Measurements from ENCODE around the gene INCA1.

- TF ChIP-seq POLR2A (IDR thresholded peaks at IDR 0.05; ENCODE audit: low read length) (no peak), GATA1 (IDR thresholded peaks at IDR 0.05; ENCODE audit: low read depth, low read length) (no peak)
Observed at GRCh38 chr17:4994081-4994595, 3.2 kb downstream of the INCA1 start.

All from erythroblast (primary cell).